DOHH2 (cell line): ENCODE results near the gene MAPK6.
"Not testable (repeated sequence)": the region's sequence is repeated elsewhere in the genome, so short reads cannot be mapped to it uniquely, and the experiment has no call there.

Experiments used
- H3F3A ChIP-seq: fragments of 200-600 bp; sonication (generic), shearing (Covaris generic); 2 replicates; pipeline ENCODE4 v1.6.0; 2016; ENCODE audit warnings: antibody characterized with exemption, mild to moderate bottlenecking; ENCODE audit not compliant: control insufficient read depth, insufficient read depth
- H3K27ac ChIP-seq: fragments of 200-600 bp; sonication (generic); 2 replicates; pipeline ENCODE4 v1.5.1; 2014; ENCODE audit warnings: low read depth, mild to moderate bottlenecking, low read length, moderate library complexity
- H3K27me3 ChIP-seq: fragments of 200-600 bp; sonication (generic); 2 replicates; pipeline ENCODE4 v1.6.1; 2014; ENCODE audit warnings: mild to moderate bottlenecking, low read length, mixed read lengths; ENCODE audit not compliant: control insufficient read depth
- H3K36me3 ChIP-seq: fragments of 200-600 bp; sonication (generic); 2 replicates; pipeline ENCODE4 v1.6.1; 2014; ENCODE audit warnings: mild to moderate bottlenecking, low read length, moderate library complexity, mixed read lengths; ENCODE audit not compliant: control insufficient read depth
- H3K4me1 ChIP-seq: fragments of 200-600 bp; sonication (generic); 2 replicates; pipeline ENCODE4 v1.6.1; 2014; ENCODE audit warnings: mild to moderate bottlenecking, low read length, mixed read lengths; ENCODE audit not compliant: control insufficient read depth
- H3K4me2 ChIP-seq: fragments of 200-600 bp; sonication (generic); 2 replicates; pipeline ENCODE4 v1.6.0; 2014; ENCODE audit warnings: mild to moderate bottlenecking, low read length, moderate library complexity
- H3K4me3 ChIP-seq: fragments of 200-600 bp; sonication (generic); 2 replicates; pipeline ENCODE4 v1.5.1; 2014; ENCODE audit warnings: mild to moderate bottlenecking, low read length, mixed read lengths
- H3K79me2 ChIP-seq: fragments of 200-600 bp; sonication (generic); 2 replicates; pipeline ENCODE4 v1.6.1; 2014; ENCODE audit warnings: mild to moderate bottlenecking, low read length, mixed read lengths; ENCODE audit not compliant: control insufficient read depth
- H3K9me2 ChIP-seq: fragments of 200-600 bp; sonication (generic); replicated peaks from 2 replicates; pipeline ENCODE4 v1.6.1; 2014; ENCODE audit warnings: mild to moderate bottlenecking, low read length, mixed read lengths; ENCODE audit not compliant: control insufficient read depth
- H3K9me3 ChIP-seq: fragments of 200-600 bp; sonication (generic); 2 replicates; pipeline ENCODE4 v1.6.1; 2014; ENCODE audit warnings: antibody characterized with exemption, low read length, mixed read lengths; ENCODE audit not compliant: control insufficient read depth, insufficient read depth
- H4K20me1 ChIP-seq: fragments of 200-600 bp; sonication (generic); 2 replicates; pipeline ENCODE4 v1.6.0; 2014; ENCODE audit warnings: low read depth, mild to moderate bottlenecking, antibody characterized with exemption, low read length, moderate library complexity; ENCODE audit not compliant: control insufficient read depth, insufficient read depth
- CTCF ChIP-seq: fragments of 200-600 bp; sonication (generic); IDR thresholded peaks from one replicate; pipeline ENCODE4 v1.5.1; 2014; ENCODE audit warnings: antibody characterized with exemption, mild to moderate bottlenecking, low read depth, low read length; ENCODE audit not compliant: poor library complexity, severe bottlenecking
- EZH2phosphoT487 ChIP-seq: fragments of 200-600 bp; sonication (generic); IDR thresholded peaks from 2 replicates; pipeline ENCODE4 v1.6.1; 2017; ENCODE audit warnings: borderline replicate concordance, mild to moderate bottlenecking, antibody characterized with exemption, low read length, moderate library complexity, mixed read lengths

The MAPK6 gene

GRCh38 chr15:52002351-52002750 is 16.7 kb upstream of the MAPK6 start:
- TF ChIP-seq EZH2phosphoT487 (no peak), CTCF (no peak)
- H3K9me2 ChIP-seq: no peaks in the 10 kb centered on the region
- no peaks in the 10 kb centered on the region for H3K27me3 ChIP-seq
- no peak overlapping the region for H3K27ac ChIP-seq
- no peaks in the 10 kb centered on the region for H3K79me2 ChIP-seq
- H3K4me2 ChIP-seq: no peak overlapping the region
- H3K9me3 ChIP-seq: peaks cover 7% of the 10 kb centered on the region; the same call in 1 of the 2 replicates
- H4K20me1 ChIP-seq: no peaks in the 10 kb centered on the region
- H3K4me1 ChIP-seq: peaks cover 21% of the 10 kb centered on the region
- H3F3A ChIP-seq: no peaks in the 10 kb centered on the region
- H3K36me3 ChIP-seq: no peaks in the 10 kb centered on the region
- H3K4me3 ChIP-seq: no peak overlapping the region

GRCh38 chr15:52003089-52003488 is 15.9 kb upstream of the MAPK6 start:
- H3K79me2 ChIP-seq, H3K27me3 ChIP-seq, H3F3A ChIP-seq, H4K20me1 ChIP-seq, H3K36me3 ChIP-seq, H3K4me3 ChIP-seq, H3K27ac ChIP-seq, H3K9me2 ChIP-seq, H3K9me3 ChIP-seq, H3K4me2 ChIP-seq: not testable (repeated sequence)
- peaks cover 27% of the 10 kb centered on the region for H3K4me1 ChIP-seq

GRCh38 chr15:52003710-52004109 is 15.3 kb upstream of the MAPK6 start:
- H3K9me2 ChIP-seq: no peaks in the 10 kb centered on the region
- no peak for TF ChIP-seq CTCF
- TF ChIP-seq EZH2phosphoT487: no peak
- H3K4me2 ChIP-seq: no peak overlapping the region
- no peak overlapping the region for H3K27ac ChIP-seq
- H3K4me3 ChIP-seq: no peak overlapping the region
- no peaks in the 10 kb centered on the region for H3K27me3 ChIP-seq
- peaks cover 7% of the 10 kb centered on the region; the same call in 1 of the 2 replicates for H3K9me3 ChIP-seq
- H3K36me3 ChIP-seq: no peaks in the 10 kb centered on the region
- peaks cover 33% of the 10 kb centered on the region for H3K4me1 ChIP-seq
- H4K20me1 ChIP-seq: no peaks in the 10 kb centered on the region
- peaks cover 4% of the 10 kb centered on the region; the same call in 1 of the 2 replicates for H3F3A ChIP-seq
- no peaks in the 10 kb centered on the region for H3K79me2 ChIP-seq

GRCh38 chr15:52004806-52005205 is 14.2 kb upstream of the MAPK6 start:
- Histone ChIP-seq H3F3A (peaks cover 4% of the 10 kb centered on the region; the same call in 1 of the 2 replicates), H3K9me2 (no peaks in the 10 kb centered on the region), H3K36me3 (no peaks in the 10 kb centered on the region), H3K4me3 (no peak overlapping the region), H3K27ac (no peak overlapping the region), H3K4me2 (no peak overlapping the region), H4K20me1 (no peaks in the 10 kb centered on the region), H3K79me2 (no peaks in the 10 kb centered on the region), H3K27me3 (no peaks in the 10 kb centered on the region), H3K9me3 (peaks cover 7% of the 10 kb centered on the region; the same call in 1 of the 2 replicates), H3K4me1 (peaks cover 44% of the 10 kb centered on the region)
- no peak for TF ChIP-seq EZH2phosphoT487
- TF ChIP-seq CTCF: no peak
